Caco-2 (cell line): ENCODE data around the gene ELP4. TPM values are rescaled to one million over a fixed set of nuclear protein-coding genes. Genes with fewer than 3 reads are reported as not detected.

ENCODE experiments used
- BruUV-seq: library from RNA; stranded (reverse); fragments of 400-500 nt; replicated peaks from 2 replicates; lab custom pipeline; 2021; lab: Mats Ljungman, UMichigan
- CTCF ChIA-PET: fragments of 300-600 bp; sonication (Branson Sonifier 250); formaldehyde crosslinking; loops from one replicate; lab custom pipeline; 2022; ENCODE audit warnings: antibody characterized with exemption; lab: Charles Lee
- POLR2A ChIA-PET: fragments of 300-600 bp; sonication (Branson Sonifier 250); formaldehyde crosslinking; loops from one replicate; lab custom pipeline; 2022; ENCODE audit warnings: antibody characterized with exemption; lab: Charles Lee
- DNase-seq, 2 experiments: peaks; one replicate each; pipeline versions ENCODE4 v3.0.0 to v3.0.0-alpha.2; 2020 to 2022
- H3K27me3 ChIP-seq: replicated peaks from 2 replicates; pipeline ENCODE4 v1.6.0; 2011; ENCODE audit warnings: low read length; ENCODE audit not compliant: control insufficient read depth, insufficient read depth
- H3K36me3 ChIP-seq: 2 replicates; pipeline ENCODE4 v1.5.1; 2011; ENCODE audit warnings: low read length; ENCODE audit not compliant: control insufficient read depth, insufficient read depth
- H3K4me1 ChIP-seq: fragments of 250-450 bp; sonication (Bioruptor Pico); 2 replicates; pipeline ENCODE4 v1.5.1; 2020; ENCODE audit warnings: mild to moderate bottlenecking
- H3K4me3 ChIP-seq: 2 replicates; pipeline ENCODE4 v1.5.1; 2011; ENCODE audit warnings: low read depth, mild to moderate bottlenecking, control low read depth, low read length
- H3K9me3 ChIP-seq: fragments of 250-450 bp; sonication (Bioruptor Pico); 2 replicates; pipeline ENCODE4 v1.5.1; 2020; ENCODE audit warnings: mild to moderate bottlenecking, moderate library complexity
- H3K27ac Mint-ChIP-seq: one replicate; pipeline ENCODE4 v1.8.0; 2022; ENCODE audit warnings: mixed read lengths; ENCODE audit not compliant: unreplicated experiment
- H3K27me3 Mint-ChIP-seq: one replicate; pipeline ENCODE4 v1.8.0; 2022; ENCODE audit warnings: mixed read lengths; ENCODE audit not compliant: insufficient read depth, unreplicated experiment
- H3K36me3 Mint-ChIP-seq: one replicate; pipeline ENCODE4 v1.8.0; 2022; ENCODE audit warnings: mild to moderate bottlenecking, mixed read lengths; ENCODE audit not compliant: insufficient read depth, unreplicated experiment
- H3K4me1 Mint-ChIP-seq: one replicate; pipeline ENCODE4 v1.8.0; 2022; ENCODE audit warnings: low read depth, mixed read lengths; ENCODE audit not compliant: unreplicated experiment
- H3K4me3 Mint-ChIP-seq: one replicate; pipeline ENCODE4 v1.8.0; 2022; ENCODE audit warnings: mild to moderate bottlenecking, moderate library complexity, mixed read lengths; ENCODE audit not compliant: unreplicated experiment
- H3K9me3 Mint-ChIP-seq: one replicate; pipeline ENCODE4 v1.8.0; 2022; ENCODE audit warnings: mixed read lengths; ENCODE audit not compliant: unreplicated experiment
- intact Hi-C: fragments of 100-400 bp; cut with micrococcal nuclease; formaldehyde crosslinking; loops from one replicate; pipeline ENCODE4 v1.10.0; 2022; ENCODE audit not compliant: unreplicated experiment
- total RNA-seq: library from RNA; stranded (reverse); gene quantifications from 2 replicates; pipeline ENCODE4 v1.2.3, GENCODE V29; 2022
- TF ChIP-seq, protein P1 (sequence below), 2 experiments: fragments of 200-600 bp in 1 of 2; IDR thresholded peaks; 1 replicate in 1 of 2; 2 replicates in 1 of 2; pipeline versions ENCODE4 v1.5.1 to v1.8.0; 2011 to 2022; ENCODE audit warnings: antibody characterized with exemption in 1 of 2, control low read depth in 1 of 2, inconsistent platforms in 1 of 2, low read depth in 1 of 2, low read length in 1 of 2, mild to moderate bottlenecking in 1 of 2, moderate library complexity in 1 of 2; ENCODE audit not compliant: insufficient read depth in 1 of 2, severe bottlenecking in 1 of 2, unreplicated experiment in 1 of 2

The ELP4 gene
- total RNA-seq, 1 experiment from 2014 or later, result 18.8 TPM

DNA sequence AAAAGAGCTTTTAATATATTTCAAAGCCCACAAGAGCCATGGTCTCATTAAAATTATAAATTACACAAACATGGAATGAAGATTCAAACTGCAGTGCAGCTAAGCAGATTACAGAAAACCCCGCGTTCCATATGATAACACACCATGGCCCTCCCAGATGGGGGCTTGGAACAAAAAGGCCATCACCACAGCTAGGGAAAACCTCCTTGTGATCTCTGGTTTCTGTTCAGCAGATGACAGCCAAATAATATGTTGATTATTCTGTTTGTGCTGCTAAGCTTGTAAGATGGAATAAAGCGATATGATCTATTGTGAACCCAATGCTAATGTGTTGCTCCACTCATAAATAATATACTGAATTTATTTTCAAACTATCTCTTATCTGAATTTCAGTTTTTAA, 28.6 kb upstream of the ELP4 start:
- Mint-ChIP-seq H3K4me3 (no peak overlapping the region), H3K36me3 (peaks cover 6% of the 10 kb centered on the region), H3K9me3 (no peaks in the 10 kb centered on the region), H3K4me1 (no peaks in the 10 kb centered on the region), H3K27me3 (no peaks in the 10 kb centered on the region), H3K27ac (no peak overlapping the region)
- no TSS peak for BruUV-seq
- ChIA-PET CTCF (no interaction called here), POLR2A (no interaction called here)
- DNase-seq, result no peak
- H3K27me3 ChIP-seq, result no peaks in the 10 kb centered on the region
- no peak overlapping the region for H3K4me3 ChIP-seq
- TF ChIP-seq, protein P1, sequence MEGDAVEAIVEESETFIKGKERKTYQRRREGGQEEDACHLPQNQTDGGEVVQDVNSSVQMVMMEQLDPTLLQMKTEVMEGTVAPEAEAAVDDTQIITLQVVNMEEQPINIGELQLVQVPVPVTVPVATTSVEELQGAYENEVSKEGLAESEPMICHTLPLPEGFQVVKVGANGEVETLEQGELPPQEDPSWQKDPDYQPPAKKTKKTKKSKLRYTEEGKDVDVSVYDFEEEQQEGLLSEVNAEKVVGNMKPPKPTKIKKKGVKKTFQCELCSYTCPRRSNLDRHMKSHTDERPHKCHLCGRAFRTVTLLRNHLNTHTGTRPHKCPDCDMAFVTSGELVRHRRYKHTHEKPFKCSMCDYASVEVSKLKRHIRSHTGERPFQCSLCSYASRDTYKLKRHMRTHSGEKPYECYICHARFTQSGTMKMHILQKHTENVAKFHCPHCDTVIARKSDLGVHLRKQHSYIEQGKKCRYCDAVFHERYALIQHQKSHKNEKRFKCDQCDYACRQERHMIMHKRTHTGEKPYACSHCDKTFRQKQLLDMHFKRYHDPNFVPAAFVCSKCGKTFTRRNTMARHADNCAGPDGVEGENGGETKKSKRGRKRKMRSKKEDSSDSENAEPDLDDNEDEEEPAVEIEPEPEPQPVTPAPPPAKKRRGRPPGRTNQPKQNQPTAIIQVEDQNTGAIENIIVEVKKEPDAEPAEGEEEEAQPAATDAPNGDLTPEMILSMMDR (IDR thresholded peaks at IDR 0.05; ENCODE audit: insufficient read depth in 1 of 2, low read depth in 1 of 2, low read length in 1 of 2, severe bottlenecking in 1 of 2, unreplicated experiment in 1 of 2), result no peak
- no peaks in the 10 kb centered on the region for H3K9me3 ChIP-seq
- H3K4me1 ChIP-seq, result no peaks in the 10 kb centered on the region
- intact Hi-C loops, result no loop called here
- H3K36me3 ChIP-seq, result no peaks in the 10 kb centered on the region

DNA sequence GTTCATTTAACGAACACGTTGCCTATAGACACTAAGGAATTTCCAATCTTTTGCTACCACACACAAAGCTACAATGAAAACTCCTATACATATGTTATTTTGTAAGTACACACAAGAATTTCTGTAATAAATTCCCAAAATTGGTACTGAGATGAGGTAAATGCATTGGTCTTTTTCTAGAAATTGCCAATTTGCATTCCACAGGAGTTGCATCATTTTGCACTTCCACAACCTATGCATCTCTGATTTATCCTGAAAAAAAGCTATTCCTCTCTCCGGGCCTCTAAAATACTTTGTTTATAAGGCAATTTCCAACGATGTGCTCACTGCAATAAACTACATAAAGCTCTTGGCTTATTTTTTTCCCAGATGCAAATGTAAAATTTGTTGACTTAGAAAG, 25.1 kb upstream of the ELP4 start:
- CTCF ChIA-PET, result no interaction called here
- no peak overlapping the region for H3K27ac Mint-ChIP-seq
- H3K27me3 ChIP-seq, result no peaks in the 10 kb centered on the region
- peaks cover 3% of the 10 kb centered on the region for H3K36me3 Mint-ChIP-seq
- BruUV-seq, result no TSS peak
- no peaks in the 10 kb centered on the region for H3K27me3 Mint-ChIP-seq
- H3K36me3 ChIP-seq, result no peaks in the 10 kb centered on the region
- H3K9me3 Mint-ChIP-seq, result no peaks in the 10 kb centered on the region
- 0 out of 2 replicates have a peak, but pooled peaks cover 3% of the 10 kb centered on the region for H3K4me1 ChIP-seq
- POLR2A ChIA-PET, result no interaction called here
- TF ChIP-seq, protein P1 (IDR thresholded peaks at IDR 0.05; ENCODE audit: insufficient read depth in 1 of 2, low read depth in 1 of 2, low read length in 1 of 2, severe bottlenecking in 1 of 2, unreplicated experiment in 1 of 2), result no peak
- H3K4me1 Mint-ChIP-seq, result no peaks in the 10 kb centered on the region
- no peak overlapping the region for H3K4me3 Mint-ChIP-seq
- DNase-seq, result no peak
- no peaks in the 10 kb centered on the region for H3K9me3 ChIP-seq
- intact Hi-C loops, result no loop called here
- H3K4me3 ChIP-seq, result no peak overlapping the region

- no peaks in the 10 kb centered on the region for H3K27me3 Mint-ChIP-seq
- intact Hi-C loops, result loop anchor here (1.0 to 5.0 kb wide), 2 partner anchors 383 to 519 kb away; no protein-coding TSS in a partner anchor
- no peak overlapping the region for H3K4me3 Mint-ChIP-seq
- Histone ChIP-seq H3K4me3 (no peak overlapping the region), H3K4me1 (0 out of 2 replicates have a peak, but pooled peaks cover 7% of the 10 kb centered on the region), H3K36me3 (no peaks in the 10 kb centered on the region), H3K27me3 (no peaks in the 10 kb centered on the region), H3K9me3 (no peaks in the 10 kb centered on the region)
- CTCF ChIA-PET, result no interaction called here
- H3K36me3 Mint-ChIP-seq, result peaks cover 11% of the 10 kb centered on the region
- POLR2A ChIA-PET, result no interaction called here
- H3K9me3 Mint-ChIP-seq, result no peaks in the 10 kb centered on the region
- H3K4me1 Mint-ChIP-seq, result no peaks in the 10 kb centered on the region
- H3K27ac Mint-ChIP-seq, result no peak overlapping the region
- no TSS peak for BruUV-seq
- DNase-seq, result peak in 1 of 2 experiments; percentile 32
- TF ChIP-seq, protein P1 (IDR thresholded peaks at IDR 0.05; ENCODE audit: insufficient read depth in 1 of 2, low read depth in 1 of 2, low read length in 1 of 2, severe bottlenecking in 1 of 2, unreplicated experiment in 1 of 2), result peak; percentile 28 to 49
Measured at GRCh38 chr11:31487848-31488247, 21.7 kb upstream of the ELP4 start.
